ENCODE measurements around the gene CTDSPL.

- no peak for TF ChIP-seq MYC (IDR thresholded peaks at IDR 0.05; ENCODE audit: insufficient read depth, insufficient read length, insufficient replicate concordance, low read length, severe bottlenecking)
- TF ChIP-seq ZNF274 (IDR thresholded peaks at IDR 0.05; ENCODE audit: insufficient read depth, insufficient read length): no peak
- TF ChIP-seq PBX3 (IDR thresholded peaks at IDR 0.05; ENCODE audit: insufficient replicate concordance, low read depth, low read length): no peak
- TF ChIP-seq NR2C2 (IDR thresholded peaks at IDR 0.05; ENCODE audit: borderline replicate concordance, control insufficient read depth, insufficient read length, low read depth): no peak
- no peak for TF ChIP-seq POLR2AphosphoS5 (IDR thresholded peaks at IDR 0.05; ENCODE audit: low read length)
- TF ChIP-seq ESRRA (IDR thresholded peaks at IDR 0.05; ENCODE audit: low read length): no peak
- no peak for TF ChIP-seq ZNF384 (IDR thresholded peaks at IDR 0.05; ENCODE audit: borderline replicate concordance, low read depth, low read length)
- no peak for TF ChIP-seq TAF1 (IDR thresholded peaks at IDR 0.05; ENCODE audit: borderline replicate concordance, low read depth, low read length)
- TF ChIP-seq NKRF (conservative IDR thresholded peaks at IDR 0.05): no peak
- TF ChIP-seq POLR2AphosphoS2 (IDR thresholded peaks at IDR 0.05; ENCODE audit: low read depth, low read length): no peak
Observed at GRCh38 chr3:37980462-37981347, 119.0 kb downstream of the CTDSPL start.

Data from GM12878 (cell line).